Measurements from ENCODE around the gene ALMS1.
"Not testable (repeated sequence)": the region's sequence is repeated elsewhere in the genome, so short reads cannot be mapped to it uniquely, and the experiment has no call there.

ALMS1 gene, protein sequence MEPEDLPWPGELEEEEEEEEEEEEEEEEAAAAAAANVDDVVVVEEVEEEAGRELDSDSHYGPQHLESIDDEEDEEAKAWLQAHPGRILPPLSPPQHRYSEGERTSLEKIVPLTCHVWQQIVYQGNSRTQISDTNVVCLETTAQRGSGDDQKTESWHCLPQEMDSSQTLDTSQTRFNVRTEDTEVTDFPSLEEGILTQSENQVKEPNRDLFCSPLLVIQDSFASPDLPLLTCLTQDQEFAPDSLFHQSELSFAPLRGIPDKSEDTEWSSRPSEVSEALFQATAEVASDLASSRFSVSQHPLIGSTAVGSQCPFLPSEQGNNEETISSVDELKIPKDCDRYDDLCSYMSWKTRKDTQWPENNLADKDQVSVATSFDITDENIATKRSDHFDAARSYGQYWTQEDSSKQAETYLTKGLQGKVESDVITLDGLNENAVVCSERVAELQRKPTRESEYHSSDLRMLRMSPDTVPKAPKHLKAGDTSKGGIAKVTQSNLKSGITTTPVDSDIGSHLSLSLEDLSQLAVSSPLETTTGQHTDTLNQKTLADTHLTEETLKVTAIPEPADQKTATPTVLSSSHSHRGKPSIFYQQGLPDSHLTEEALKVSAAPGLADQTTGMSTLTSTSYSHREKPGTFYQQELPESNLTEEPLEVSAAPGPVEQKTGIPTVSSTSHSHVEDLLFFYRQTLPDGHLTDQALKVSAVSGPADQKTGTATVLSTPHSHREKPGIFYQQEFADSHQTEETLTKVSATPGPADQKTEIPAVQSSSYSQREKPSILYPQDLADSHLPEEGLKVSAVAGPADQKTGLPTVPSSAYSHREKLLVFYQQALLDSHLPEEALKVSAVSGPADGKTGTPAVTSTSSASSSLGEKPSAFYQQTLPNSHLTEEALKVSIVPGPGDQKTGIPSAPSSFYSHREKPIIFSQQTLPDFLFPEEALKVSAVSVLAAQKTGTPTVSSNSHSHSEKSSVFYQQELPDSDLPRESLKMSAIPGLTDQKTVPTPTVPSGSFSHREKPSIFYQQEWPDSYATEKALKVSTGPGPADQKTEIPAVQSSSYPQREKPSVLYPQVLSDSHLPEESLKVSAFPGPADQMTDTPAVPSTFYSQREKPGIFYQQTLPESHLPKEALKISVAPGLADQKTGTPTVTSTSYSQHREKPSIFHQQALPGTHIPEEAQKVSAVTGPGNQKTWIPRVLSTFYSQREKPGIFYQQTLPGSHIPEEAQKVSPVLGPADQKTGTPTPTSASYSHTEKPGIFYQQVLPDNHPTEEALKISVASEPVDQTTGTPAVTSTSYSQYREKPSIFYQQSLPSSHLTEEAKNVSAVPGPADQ (N-terminal part only)

DNA sequence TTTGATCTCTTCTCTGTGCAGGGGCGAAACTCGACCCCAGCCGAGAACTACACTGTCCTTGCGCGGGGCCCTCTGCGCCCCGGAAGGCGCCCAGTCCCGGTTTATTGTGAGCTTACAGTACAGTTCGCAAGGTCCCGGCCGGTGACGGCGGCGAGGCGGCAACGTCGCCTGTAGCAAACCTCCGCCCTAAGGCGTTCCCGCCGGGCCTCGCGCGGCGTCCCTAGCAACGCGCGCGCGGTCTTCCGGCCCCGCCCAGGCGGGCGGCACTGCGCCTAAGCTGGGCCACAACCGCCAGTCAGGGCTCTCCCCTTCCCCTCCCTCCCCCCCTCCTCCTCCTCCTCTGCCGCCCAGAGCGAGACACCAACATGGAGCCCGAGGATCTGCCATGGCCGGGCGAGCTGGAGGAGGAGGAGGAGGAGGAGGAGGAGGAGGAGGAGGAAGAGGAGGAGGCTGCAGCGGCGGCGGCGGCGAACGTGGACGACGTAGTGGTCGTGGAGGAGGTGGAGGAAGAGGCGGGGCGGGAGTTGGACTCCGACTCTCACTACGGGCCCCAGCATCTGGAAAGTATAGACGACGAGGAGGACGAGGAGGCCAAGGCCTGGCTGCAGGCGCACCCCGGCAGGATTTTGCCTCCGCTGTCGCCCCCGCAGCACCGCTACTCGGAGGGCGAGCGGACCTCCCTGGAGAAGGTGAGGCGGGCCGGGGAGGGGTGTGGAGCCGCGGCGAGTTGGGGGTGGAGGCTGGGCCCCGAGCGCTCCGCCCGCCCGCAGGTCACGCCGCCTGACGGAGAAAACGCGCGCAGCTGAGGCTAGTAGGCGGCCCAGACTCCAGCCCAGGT, at the start of gene ALMS1:
Gene ALMS1 (plus strand): TSS at position 333 of the 838 bp plus-strand sequence. CDS start 33 bp downstream, at position 366.
- DNase-seq: peak; percentile 59

DNA sequence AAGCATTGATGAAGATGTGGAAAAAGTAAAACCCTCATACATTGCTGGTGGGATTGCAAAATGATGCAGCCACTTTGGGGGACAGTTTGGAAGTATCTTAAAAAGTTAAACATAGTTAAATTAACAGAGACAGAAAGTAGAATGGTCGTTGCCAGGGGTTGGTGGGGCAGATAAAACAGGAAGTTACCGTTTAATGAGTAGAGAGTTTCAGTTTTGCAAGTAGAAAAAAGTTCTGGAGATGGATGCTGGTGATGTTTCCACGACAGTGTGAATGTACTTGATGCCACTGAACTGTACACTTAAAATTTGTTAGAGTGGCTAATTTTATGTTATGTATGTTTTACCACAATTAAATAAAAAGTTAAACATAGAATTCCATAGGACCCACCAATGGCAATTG, 47.8 kb upstream of the ALMS1 start:
- DNase-seq: no peak

- DNase-seq: no peak
Measured at GRCh38 chr2:73339201-73339600, 46.4 kb upstream of the ALMS1 start.

GRCh38 chr2:73341039-73341438, 44.6 kb upstream of the ALMS1 start:
- no peak for DNase-seq

DNA sequence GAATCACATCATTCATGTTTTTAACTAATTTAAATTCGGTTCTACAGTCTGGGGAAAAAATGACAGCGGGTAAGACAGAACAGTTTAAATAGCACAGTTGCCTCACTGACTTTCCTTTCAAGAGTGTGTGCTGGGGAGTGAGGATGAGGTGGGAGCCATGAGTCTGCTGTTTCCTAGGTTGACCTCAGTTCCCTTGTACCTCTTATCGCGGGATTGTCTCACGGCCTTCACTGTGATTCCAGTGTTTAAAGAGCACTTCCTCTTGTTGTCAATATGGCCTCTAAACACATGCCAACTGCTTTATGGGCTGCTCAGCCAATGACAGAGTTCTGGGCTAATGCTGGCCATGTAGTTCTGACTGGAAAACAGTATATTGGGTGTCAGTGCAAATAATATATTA, 41.6 kb upstream of the ALMS1 start:
- DNase-seq: no peak

GRCh38 chr2:73344747-73345146, 40.9 kb upstream of the ALMS1 start:
- not testable (repeated sequence) for DNase-seq

- no peak for DNase-seq
Measured at GRCh38 chr2:73350035-73350691, 35.5 kb upstream of the ALMS1 start.

- DNase-seq: no peak
Measured at GRCh38 chr2:73356097-73356496, 29.5 kb upstream of the ALMS1 start.

DNA sequence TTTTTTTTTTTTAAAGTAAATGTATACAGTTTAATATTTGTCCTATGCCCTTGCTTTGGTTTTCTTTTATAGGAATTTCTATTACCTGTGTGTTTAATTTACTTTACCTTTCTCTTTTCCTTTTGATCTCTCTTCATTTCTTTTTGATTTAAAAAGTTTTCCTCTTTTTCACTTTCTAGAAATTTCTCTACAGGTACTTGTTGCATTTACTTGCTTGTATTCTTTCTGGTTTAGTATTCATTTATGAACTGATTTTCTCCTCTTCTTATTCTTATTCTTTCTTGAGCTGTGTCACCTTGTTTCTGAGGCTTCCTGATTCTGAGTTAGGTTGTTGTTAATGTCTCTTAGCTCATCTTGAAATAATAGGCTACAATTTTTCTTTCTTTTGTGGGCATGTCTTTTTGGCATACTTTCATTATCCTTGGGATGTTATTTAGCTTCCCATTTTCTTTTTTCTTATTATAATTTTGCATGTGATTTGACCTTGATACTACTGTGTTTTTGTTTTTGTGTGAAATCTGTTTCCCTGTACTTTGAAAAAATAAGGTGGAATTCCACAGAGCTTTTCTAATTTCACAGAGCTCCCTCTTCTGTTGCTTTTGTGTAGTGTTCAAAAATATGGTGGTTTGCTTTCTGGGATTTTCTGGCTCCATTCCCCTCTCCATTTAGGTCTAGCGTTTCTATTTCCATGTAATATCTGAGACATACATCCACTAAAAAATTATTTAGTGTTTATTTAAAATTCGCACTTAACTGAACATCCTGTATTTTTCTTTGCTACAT, 25.5 kb upstream of the ALMS1 start:
- DNase-seq: no peak

- no peak for DNase-seq
Measured at GRCh38 chr2:73366060-73366459, 19.6 kb upstream of the ALMS1 start.

GRCh38 chr2:73368781-73369180, 16.9 kb upstream of the ALMS1 start:
- no peak for DNase-seq

- no peak for DNase-seq
Measured at GRCh38 chr2:73370348-73370747, 15.3 kb upstream of the ALMS1 start.

GRCh38 chr2:73373344-73373743, 12.3 kb upstream of the ALMS1 start:
- DNase-seq: no peak

- DNase-seq: no peak
Measured at GRCh38 chr2:73374269-73374668, 11.4 kb upstream of the ALMS1 start.

GRCh38 chr2:73376681-73377080, 9.0 kb upstream of the ALMS1 start:
- no peak for DNase-seq

- no peak for DNase-seq
Measured at GRCh38 chr2:73383036-73383435, 2.6 kb upstream of the ALMS1 start.

GRCh38 chr2:73385123-73385503, 523 bp upstream of the ALMS1 start:
- no peak for DNase-seq

- DNase-seq: no peak
Measured at GRCh38 chr2:73386342-73386868, 769 bp downstream of the ALMS1 start.

- DNase-seq: no peak
Measured at GRCh38 chr2:73386894-73387636, 1.4 kb downstream of the ALMS1 start.
